Upper lobe of left lung (tissue), 6 donors: ENCODE data around the gene MCMBP. TPM values are rescaled to one million over a fixed set of nuclear protein-coding genes. Genes with fewer than 3 reads are reported as not detected.

Source experiments
- ATAC-seq, 2 donors: fragments of 200-7000 bp; cut with Tn5 transposase; one replicate each; pipeline ENCODE4 v1.9.1; 2022; ENCODE audit warnings: mild to moderate bottlenecking in 2 of 2, moderate library complexity in 2 of 2; ENCODE audit not compliant: low FRiP score in 2 of 2
- DNase-seq, 2 donors: peaks; one replicate each; pipeline ENCODE4 v3.0.0-alpha.2; 2019 to 2020
- H3K27ac ChIP-seq, 4 donors: fragments of 200-600 bp; sonication (generic); one replicate each; pipeline ENCODE4 v1.5.1; 2016 to 2019
- H3K27me3 ChIP-seq, 4 donors: fragments of 200-600 bp; sonication (generic); one replicate each; pipeline ENCODE4 v1.5.1; 2017 to 2019
- H3K36me3 ChIP-seq, 4 donors: fragments of 200-600 bp; sonication (generic); one replicate each; pipeline ENCODE4 v1.5.1; 2016 to 2019
- H3K4me1 ChIP-seq, 4 donors: fragments of 200-600 bp; sonication (generic); one replicate each; pipeline ENCODE4 v1.5.1; 2018 to 2019
- H3K4me3 ChIP-seq, 4 donors: fragments of 200-600 bp; sonication (generic); one replicate each; pipeline ENCODE4 v1.5.1; 2017 to 2019; ENCODE audit warnings: mild to moderate bottlenecking in 2 of 4, moderate library complexity in 1 of 4
- H3K9me3 ChIP-seq, 4 donors: fragments of 200-600 bp; sonication (generic); one replicate each; pipeline ENCODE4 v1.5.1; 2018 to 2019
- EP300 ChIP-seq, 4 donors: sonication (generic); formaldehyde crosslinking; IDR thresholded peaks; one replicate each; pipeline ENCODE4 v1.5.1; 2017; ENCODE audit warnings: antibody characterized with exemption in 4 of 4, control low read depth in 2 of 4
- POLR2A ChIP-seq, 4 donors: fragments of 450-650 bp; IDR thresholded peaks; one replicate each; pipeline ENCODE4 v1.5.1; 2016 to 2017; ENCODE audit warnings: antibody characterized with exemption in 4 of 4, mild to moderate bottlenecking in 2 of 4
- POLR2AphosphoS5 ChIP-seq, 2 donors: sonication (generic); formaldehyde crosslinking; IDR thresholded peaks; one replicate each; pipeline ENCODE4 v1.5.1; 2017; ENCODE audit warnings: antibody characterized with exemption in 2 of 2
- WGBS, 2 donors: methylation state at CpG; one replicate each; pipeline ENCODE4 v1.1.5; 2017 to 2018; 5-methylcytosine and 5-hydroxymethylcytosine counted together
- total RNA-seq, 6 donors: library from RNA; depleted of rRNA in 4 of 6; stranded (reverse); fragments of >200 nt in 4 of 6; gene quantifications; one replicate each; pipeline versions ENCODE4 v1.1.0 to v1.2.1, GENCODE V29; 2016 to 2021
- TF ChIP-seq, protein P1 (sequence below), 6 experiments: fragments of 450-650 bp in 4 of 6; fragments of 200-600 bp in 2 of 6; sonication (generic) in 2 of 6; IDR thresholded peaks; one replicate each; pipeline ENCODE4 v1.5.1; 2016 to 2019; ENCODE audit warnings: antibody characterized with exemption in 6 of 6
- donor health status: DM: no; HTN: no; CAD: no; lungs with moderate emphysema.
- donor health status: DM: no; HTN: yes; CAD: no; lungs with severe emphysema.

Gene MCMBP
- total RNA-seq, 6 donors from 2014 or later, result 31.2 to 60.8 (median 50.7) TPM

DNA sequence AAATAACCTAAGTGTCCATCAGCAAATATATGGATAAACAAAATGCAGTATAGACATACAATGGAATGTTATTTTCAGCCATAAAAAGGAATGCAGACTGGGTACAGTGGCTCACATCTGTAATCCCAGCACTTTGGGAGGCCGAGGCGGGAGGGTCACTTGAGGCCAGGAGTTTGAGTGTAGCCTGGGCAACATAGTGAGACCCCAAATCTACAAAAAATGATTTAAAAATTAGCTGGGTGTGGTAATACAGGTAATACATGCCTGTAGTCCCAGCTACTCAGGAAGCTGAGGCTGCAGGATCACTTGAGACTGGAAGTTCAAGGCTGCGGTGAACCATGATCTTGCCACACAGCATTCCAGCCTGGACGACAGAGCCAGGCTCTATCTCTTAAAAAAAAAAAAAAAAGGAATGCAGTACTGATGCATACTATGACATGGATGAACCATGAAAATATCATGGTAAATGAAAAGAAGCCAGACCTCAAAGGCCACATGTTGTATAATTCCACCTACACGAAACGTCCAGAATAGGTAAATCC, 6.9 kb downstream of the MCMBP start:
- no peaks in the 10 kb centered on the region for H3K9me3 ChIP-seq
- peaks cover 14 to 40% (median 20%) of the 10 kb centered on the region in 4 donors for H3K4me1 ChIP-seq
- 88 to 93% methylated on average over 6 of the region's 6 CpGs for WGBS, 2 donors
- H3K27ac ChIP-seq, result no peak overlapping the region
- DNase-seq, result no peak
- no peaks in the 10 kb centered on the region for H3K27me3 ChIP-seq
- ATAC-seq, result no peak
- TF ChIP-seq, protein P1, sequence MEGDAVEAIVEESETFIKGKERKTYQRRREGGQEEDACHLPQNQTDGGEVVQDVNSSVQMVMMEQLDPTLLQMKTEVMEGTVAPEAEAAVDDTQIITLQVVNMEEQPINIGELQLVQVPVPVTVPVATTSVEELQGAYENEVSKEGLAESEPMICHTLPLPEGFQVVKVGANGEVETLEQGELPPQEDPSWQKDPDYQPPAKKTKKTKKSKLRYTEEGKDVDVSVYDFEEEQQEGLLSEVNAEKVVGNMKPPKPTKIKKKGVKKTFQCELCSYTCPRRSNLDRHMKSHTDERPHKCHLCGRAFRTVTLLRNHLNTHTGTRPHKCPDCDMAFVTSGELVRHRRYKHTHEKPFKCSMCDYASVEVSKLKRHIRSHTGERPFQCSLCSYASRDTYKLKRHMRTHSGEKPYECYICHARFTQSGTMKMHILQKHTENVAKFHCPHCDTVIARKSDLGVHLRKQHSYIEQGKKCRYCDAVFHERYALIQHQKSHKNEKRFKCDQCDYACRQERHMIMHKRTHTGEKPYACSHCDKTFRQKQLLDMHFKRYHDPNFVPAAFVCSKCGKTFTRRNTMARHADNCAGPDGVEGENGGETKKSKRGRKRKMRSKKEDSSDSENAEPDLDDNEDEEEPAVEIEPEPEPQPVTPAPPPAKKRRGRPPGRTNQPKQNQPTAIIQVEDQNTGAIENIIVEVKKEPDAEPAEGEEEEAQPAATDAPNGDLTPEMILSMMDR (IDR thresholded peaks at IDR 0.05), result no peak
- TF ChIP-seq POLR2AphosphoS5 (IDR thresholded peaks at IDR 0.05), result no peak
- TF ChIP-seq EP300 (IDR thresholded peaks at IDR 0.05), result no peak
- TF ChIP-seq POLR2A (IDR thresholded peaks at IDR 0.05), result no peak
- no peak overlapping the region for H3K4me3 ChIP-seq
- no peaks in the 10 kb centered on the region for H3K36me3 ChIP-seq

DNA sequence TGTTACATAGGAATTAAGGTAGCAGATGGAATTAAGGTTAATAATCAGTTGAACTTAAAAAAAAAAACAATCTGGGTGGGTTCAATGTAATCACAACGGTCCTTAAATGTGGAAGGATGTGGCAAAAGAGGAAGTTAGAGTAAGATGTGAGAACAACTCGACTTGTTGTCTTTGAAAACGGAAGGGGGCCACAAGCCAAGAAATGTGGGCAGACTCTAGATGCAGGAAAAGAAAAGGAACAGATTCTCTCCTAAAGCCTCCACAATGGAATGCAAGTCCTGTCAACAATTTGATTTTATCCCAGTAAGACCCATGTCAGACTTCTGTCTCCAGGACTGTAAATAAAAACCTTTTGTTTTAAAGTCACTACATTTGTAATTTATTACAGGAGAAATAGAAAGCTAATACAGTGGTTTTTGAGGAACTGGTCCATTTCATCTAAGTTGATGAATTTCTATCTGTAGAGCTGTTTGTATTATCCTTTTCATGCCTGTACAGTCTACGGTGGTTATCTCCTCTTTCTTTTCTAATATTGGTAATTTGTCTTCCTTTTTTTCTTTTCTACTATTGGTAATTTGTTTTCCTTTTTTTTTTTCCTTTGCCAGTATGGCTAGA, 8.6 kb downstream of the MCMBP start:
- H3K9me3 ChIP-seq, result no peaks in the 10 kb centered on the region
- H3K36me3 ChIP-seq, result no peaks in the 10 kb centered on the region
- H3K4me1 ChIP-seq, result peaks cover 5 to 26% (median 18%) of the 10 kb centered on the region in 4 donors
- no peak for DNase-seq
- H3K4me3 ChIP-seq, result no peak overlapping the region
- no peaks in the 10 kb centered on the region for H3K27me3 ChIP-seq
- WGBS, 2 donors, result 47 to 56% methylated on average over 3 to 4 of the region's 4 CpGs
- H3K27ac ChIP-seq, result no peak overlapping the region
- no peak for ATAC-seq
- TF ChIP-seq, protein P1 (IDR thresholded peaks at IDR 0.05), result no peak
- no peak for TF ChIP-seq POLR2A (IDR thresholded peaks at IDR 0.05)
- no peak for TF ChIP-seq EP300 (IDR thresholded peaks at IDR 0.05)
- TF ChIP-seq POLR2AphosphoS5 (IDR thresholded peaks at IDR 0.05), result no peak

DNA sequence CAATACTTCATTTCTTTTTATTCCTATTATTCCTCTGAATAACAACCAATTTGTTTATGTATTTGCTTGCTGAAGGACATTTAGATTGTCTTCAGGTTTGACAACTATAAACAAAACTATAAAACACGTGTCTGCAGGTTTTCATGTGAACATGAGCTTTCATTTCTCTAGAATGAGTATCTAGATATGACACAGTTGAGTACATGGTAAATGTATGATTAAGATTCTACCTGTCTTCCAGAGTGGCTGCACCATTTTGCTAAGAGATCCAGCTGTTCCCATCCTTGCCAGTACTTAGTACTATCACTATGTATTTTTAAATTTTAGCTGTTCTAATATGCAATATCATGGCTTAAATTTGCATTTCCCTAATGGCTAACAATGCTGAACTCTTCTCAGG, 10.1 kb downstream of the MCMBP start:
- DNase-seq (no peak), ATAC-seq (no peak)
- no peak for TF ChIP-seq POLR2A (IDR thresholded peaks at IDR 0.05)
- no peak for TF ChIP-seq POLR2AphosphoS5 (IDR thresholded peaks at IDR 0.05)
- TF ChIP-seq, protein P1 (IDR thresholded peaks at IDR 0.05), result no peak
- TF ChIP-seq EP300 (IDR thresholded peaks at IDR 0.05), result no peak
- Histone ChIP-seq H3K4me1 (peaks cover 5 to 18% (median 11%) of the 10 kb centered on the region in 4 donors), H3K9me3 (no peaks in the 10 kb centered on the region), H3K36me3 (peaks cover 0 to 13% (median 1%) of the 10 kb centered on the region in 4 donors), H3K27ac (no peak overlapping the region), H3K27me3 (no peaks in the 10 kb centered on the region), H3K4me3 (no peak overlapping the region)
- WGBS, 2 donors, result 56 to 68% methylated on average over 1 of the region's 1 CpG

DNA sequence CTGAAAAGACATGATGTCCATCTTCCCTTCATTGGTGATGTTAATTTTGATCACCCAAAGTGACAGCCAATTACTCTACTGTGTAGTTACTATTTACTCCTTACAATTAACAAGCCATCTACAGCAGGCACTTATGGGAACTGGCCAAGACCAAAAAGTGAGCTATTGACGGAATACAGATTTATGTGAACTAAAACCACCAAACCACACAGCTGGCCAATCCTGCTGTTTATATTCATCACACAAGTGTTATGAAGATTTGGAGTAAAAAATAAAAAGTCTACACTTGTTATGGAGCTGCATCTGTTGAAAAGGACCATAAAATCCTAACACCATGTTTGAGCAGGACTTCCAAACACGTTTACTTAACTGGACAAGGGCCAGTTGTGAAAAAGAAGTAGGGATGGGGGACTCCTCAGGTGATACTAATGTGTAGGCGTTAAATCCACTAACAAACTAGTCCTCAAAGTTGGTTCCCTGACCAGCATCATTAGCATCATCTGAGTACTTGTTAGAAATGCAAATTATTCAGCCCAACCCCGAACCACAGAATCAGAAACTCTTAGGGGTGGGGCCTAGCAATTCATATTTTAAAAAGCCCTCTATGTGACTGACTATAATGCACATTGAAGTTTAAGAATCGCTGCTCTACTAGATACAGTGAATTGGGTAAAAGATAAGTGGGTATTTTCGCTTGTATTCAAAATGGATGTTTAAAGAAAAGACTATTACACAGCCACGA, 11.6 kb downstream of the MCMBP start:
- DNase-seq, result no peak
- no peak for ATAC-seq
- H3K4me1 ChIP-seq, result peaks cover 5 to 18% (median 7%) of the 10 kb centered on the region in 4 donors
- H3K36me3 ChIP-seq, result peaks cover 5 to 28% (median 7%) of the 10 kb centered on the region in 4 donors
- H3K4me3 ChIP-seq, result no peak overlapping the region
- no peaks in the 10 kb centered on the region for H3K27me3 ChIP-seq
- H3K9me3 ChIP-seq, result no peaks in the 10 kb centered on the region
- WGBS, 2 donors, result 73 to 74% methylated on average over 7 of the region's 7 CpGs
- TF ChIP-seq POLR2AphosphoS5 (IDR thresholded peaks at IDR 0.05) (no peak), EP300 (IDR thresholded peaks at IDR 0.05) (no peak), POLR2A (IDR thresholded peaks at IDR 0.05) (no peak)
- TF ChIP-seq, protein P1 (IDR thresholded peaks at IDR 0.05), result no peak
- H3K27ac ChIP-seq, result no peak overlapping the region
